IPS-NIHi11 (cell line): Measurements from ENCODE around the gene ASCC2.

Source experiments
- DNase-seq: peaks from one replicate; pipeline ENCODE4 v3.0.0; 2012; ENCODE audit warnings: mixed read lengths, low spot score

The ASCC2 gene

GRCh38 chr22:29786031-29786430 lies 52.0 kb downstream of the ASCC2 start:
- no peak for DNase-seq

DNA sequence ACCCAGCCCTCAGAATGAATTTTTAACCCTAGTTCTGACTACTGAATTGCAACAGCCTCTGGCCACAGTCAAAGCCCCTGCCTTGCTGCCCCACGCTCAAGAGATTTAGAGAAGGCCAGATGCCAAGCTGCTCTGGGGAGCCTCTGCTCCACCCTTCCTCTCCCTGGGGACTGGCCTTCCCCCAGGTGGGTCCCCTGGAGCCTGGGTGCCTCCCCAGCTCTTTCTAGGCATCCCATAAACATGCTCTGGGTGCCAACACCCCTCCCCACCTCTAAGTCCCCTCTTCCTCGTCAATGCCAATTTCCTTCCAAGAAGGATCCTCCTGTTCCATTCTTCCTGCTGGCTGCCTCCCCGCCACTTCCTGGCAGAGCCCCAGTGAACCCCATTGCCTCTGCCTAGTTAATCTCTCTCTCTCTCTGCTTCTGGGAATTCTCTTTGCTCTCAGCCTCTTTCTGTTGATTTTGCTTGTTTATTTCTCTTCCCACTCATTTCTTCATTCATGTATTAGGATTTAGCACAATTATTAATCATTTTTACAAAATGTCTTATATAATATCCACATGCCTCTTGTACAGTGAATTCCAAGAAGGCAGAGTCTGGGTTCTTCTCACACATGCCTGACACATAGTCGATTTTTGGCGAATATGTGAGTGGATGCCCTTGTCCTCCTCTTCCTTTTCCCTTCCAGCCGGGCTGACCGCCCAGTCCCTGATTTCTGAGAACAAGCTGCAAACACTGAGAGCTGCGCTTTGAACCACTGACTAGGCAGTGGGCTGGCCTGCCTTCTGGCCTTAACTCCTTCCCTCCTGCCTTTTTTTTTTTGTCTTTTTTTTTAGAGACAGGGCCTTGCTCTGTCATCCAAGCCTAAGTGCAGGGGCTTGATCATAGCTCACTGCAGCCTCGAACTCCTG lies 53.4 kb downstream of the ASCC2 start:
- no peak for DNase-seq

DNA sequence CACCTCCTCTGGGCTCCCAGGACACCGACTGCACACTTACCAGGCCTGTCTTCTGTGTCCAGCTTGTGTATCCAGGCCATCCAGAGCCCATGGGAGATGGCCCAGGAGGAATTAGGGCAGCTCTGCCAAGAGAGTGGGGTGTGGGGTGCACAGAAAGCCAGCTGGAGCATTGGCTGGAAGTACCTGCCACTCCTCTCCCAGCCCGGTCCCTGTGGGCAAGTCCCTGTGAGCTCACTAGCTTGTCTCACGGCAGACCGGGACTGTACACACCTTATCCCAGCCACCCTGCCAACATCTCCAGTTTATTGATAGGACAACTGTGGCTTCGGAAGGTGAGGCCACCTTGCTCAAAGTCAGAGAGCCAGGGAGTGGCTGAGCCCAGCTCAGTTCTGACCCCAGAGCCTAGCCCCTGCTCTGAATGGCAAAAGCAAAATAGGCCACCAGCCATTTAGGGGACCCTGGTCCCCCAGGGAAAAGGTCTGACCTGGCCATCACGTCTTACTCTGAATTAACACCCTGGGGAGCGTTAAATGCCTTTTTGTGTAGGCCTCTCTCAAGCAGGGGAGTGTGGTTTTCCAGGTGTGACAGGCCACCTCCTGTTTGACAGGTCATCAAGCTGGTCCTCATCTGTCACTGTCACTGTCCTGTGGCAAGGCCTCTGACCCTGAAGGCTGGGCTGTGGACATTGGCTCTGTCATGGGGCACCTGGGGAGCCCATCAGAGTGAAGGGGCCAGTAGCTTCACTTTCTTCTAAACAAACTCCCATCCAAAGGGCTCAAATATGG lies 55.8 kb downstream of the ASCC2 start:
- DNase-seq: no peak

DNA sequence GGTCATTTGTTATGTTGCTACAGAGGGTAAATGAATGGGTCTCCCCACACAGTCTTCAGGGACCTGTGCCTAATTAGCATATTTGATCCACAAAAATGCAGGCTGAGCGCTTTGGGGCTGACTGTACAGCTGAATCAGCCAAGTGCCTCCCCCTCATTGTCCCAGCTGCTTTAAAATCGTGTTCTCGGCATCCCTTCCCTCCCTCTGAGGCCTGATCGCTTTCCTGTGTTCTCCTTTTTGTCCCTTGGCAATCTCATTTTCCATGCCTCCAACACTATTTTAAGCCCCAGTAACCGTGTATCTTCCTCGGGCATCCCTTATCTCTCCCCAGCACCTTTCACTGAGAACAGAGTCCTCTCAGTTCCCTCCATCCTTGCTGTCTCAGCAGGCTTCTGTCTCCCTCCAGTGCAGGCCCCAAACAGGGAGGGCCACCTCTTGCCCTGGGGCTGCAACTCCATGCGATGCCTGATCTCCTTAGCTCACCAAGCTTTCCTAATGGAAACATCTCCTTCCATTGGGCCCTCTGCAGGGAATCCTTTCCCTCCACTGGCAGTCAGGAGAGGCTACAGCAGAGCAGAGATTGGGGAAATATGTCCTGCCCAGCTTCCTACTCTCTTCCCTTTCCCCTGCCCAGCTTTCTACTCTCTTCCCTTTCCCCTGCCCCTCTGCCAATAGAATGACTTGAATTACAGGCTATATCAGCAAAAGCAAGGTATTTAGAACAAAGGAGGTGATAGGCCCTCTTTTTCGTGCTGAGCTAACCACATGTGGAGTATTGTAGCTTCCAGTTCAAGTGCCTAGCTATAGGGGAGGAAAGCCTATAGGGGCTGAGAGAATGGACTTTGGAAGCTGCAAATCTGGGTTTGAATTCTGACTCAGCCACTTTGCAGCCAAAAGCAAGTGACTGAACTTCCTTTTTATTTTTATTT lies 57.1 kb downstream of the ASCC2 start:
- DNase-seq: no peak

DNA sequence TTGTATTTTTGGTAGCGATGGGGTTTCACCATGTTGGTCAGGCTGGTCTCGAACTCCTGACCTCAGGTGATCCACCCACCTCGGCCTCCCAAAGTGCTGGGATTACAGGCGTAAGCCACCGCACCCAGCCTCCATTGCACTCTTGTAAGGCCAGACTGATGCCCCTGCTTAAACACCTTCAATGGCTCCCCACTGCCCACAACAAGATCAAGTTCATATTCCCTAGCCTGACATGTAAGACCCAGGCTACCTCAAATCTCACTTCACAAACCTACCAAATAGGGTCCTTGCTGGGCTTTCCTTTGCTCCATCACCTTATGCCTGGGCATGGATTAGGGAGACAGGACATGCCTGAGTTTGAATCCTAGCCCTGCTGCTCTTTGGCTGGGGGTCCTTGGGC lies 57.9 kb downstream of the ASCC2 start:
- no peak for DNase-seq

DNA sequence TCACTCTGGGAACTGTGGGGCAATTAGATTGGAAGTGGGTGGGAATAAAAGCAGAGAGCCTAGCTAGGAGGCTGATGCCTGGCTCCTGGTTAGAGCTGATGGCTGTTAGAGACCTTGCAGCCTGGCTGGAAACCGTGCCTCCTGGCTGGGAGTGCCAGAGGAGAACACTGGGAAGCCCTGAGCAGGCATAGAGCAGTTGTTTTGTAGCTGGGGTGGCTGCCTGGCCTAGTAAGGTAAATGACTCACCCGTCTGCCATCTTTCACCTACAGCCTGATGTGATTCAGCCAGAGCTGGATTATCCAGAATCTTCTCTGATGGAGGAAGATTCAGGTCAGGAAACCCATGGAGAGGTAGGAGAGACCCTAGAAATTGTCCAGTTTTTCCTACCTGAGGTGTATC lies 64.8 kb downstream of the ASCC2 start:
- DNase-seq: no peak

DNA sequence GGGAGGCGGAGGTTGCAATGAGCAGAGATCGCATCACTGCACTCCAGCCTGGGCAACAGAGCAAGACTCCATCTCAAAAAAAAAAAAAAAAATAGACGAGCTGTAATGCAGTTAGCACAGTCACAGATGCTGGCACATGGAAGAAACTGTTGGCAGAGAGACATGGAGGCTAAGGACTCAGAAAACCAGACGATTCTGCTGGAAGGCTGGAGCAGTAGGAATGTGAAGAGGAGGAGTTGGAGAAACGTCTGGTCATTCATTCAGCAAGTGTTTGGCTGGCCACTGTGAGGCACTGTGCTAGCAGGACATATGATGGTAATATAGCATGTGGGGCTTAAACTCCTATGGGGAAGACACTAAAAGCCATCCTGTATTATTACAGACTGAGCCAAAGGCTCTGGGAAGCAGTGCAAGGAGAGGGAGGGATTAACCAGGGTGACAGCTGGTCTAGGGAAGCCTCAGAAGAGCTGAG lies 65.9 kb downstream of the ASCC2 start:
- DNase-seq: no peak

DNA sequence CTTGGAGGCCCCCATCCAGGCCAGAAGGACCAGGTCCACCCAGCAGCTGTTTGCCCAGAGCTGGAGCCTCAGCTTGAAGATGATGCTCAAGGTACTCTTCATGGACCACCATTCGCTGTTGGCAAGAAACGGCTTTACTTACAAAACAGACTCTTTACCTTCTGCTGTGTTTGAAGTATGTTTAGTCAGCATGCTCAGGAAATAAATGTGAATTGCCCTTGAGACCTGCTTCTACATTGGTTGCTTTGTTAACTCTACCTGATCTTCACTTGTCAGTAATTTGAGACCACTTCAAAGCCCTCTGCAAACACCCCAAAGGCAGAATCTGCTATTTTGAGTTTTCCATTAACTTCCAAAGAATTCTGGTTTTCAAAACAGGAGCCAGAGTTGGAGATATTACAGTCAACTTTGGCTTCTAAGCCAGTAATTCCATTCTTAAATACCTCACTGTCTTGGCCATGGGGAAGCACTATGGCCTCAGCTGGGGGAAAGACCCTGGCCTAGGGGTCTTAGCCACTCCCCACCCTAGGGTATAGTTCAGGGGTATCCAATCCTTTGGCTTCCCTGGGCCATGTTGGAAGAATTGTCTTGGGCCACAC lies 68.3 kb downstream of the ASCC2 start:
- DNase-seq: no peak

DNA sequence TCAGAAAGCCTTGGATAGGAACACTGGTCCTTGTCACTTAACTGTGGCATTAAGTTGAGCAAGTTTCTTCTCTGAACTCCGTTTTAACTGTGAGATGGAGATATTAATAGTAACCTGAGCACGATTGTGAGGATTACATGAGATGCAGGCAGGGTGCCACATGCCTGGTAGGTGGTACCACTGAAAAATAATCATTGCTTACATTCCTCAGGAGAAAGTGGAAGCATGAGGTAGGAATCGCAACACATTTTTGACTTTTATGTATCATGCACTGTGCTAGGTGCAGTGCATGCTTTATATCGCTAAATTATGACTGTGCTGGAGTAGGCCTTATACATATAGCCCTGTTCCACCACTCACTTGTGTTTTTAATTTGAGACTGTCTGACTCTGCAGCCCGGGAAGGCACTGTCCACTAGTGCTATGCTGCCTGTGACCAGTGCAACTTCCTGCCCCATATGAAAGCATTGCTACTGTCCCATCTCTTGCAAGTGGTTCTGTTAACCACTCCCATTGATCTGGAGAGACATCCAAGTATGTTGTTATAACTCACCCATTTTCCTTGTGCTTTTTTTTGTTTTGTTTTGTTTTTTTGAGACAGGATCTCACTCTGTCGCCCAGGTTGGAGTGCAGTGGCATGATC lies 69.9 kb downstream of the ASCC2 start:
- no peak for DNase-seq

DNA sequence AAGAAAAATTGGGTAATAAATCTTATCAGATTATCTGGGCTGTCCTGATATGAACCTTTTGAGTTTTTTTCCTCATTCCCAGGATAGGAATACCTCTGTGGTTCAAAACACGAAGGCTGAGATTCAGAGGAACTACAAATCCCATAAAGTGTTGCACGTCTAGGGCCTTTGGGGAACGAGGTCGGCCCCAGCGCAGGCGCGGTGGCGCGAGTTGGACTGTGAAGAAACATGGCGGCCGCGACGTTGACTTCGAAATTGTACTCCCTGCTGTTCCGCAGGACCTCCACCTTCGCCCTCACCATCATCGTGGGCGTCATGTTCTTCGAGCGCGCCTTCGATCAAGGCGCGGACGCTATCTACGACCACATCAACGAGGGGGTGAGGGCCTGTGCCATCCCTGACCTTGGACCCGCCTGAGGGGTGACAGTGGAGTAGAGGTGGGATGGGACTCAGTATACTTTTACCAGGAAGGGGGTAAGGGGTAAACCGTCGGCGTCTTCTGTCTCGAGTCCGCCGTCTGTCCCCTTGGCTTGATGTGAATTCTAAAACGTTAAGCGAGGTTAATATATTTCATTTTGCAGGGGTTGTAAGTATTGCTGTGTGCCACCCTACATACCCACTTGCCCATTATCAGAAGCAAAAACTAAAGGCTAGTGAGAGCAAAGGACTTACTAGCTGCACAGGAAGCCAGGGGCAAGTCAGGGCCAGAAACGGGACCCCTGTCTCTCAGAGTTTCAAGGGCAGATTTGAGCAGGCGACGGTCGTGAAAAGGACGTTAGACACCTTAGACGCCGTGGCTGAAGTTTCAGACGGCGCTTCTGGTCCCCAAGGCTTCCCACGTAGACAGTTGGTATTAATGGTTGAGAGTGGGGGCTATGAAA lies 70.7 kb downstream of the ASCC2 start, which contains the start of gene UQCR10:
Gene UQCR10, plus strand, starts transcription at position 199 of the 881 bp plus-strand sequence. Its CDS starts 30 bp downstream, at position 229.
- peak; percentile 92 for DNase-seq

DNA sequence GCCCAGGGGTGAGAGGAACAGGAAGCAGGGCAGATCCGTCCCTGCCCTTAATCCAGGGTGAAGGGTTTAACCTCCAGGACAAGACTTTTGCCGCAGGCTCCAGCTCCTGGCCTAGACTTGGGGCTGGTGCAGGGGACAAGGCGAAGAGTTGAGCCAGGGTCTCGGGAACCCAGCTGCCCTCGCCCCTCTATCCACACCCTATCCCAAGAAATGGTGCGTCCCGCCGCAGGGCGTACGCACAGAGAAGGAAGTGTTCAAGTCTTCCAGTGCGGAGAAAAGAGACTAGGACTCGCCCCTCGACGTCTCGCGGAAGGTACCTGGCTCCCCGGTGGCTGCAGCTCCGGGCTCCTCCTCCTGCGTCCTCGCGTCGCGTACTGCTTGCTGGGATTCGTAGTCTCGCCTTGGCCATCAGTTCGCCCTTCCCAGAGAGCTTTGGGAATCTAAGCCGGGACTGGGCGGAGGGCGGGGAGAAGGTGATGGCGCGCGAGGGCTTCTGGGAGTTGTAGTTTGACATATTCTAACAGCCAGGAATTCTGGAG lies 71.4 kb downstream of the ASCC2 start, which contains the start of gene ZMAT5:
Gene ZMAT5, minus strand, starts transcription at position 376 of the 539 bp plus-strand sequence. CDS start 18,463 bp downstream, outside the sequence.
- peak; percentile 99 for DNase-seq

- DNase-seq: no peak
Observed at GRCh38 chr22:29765905-29766631, 72.0 kb downstream of the ASCC2 start.

DNA sequence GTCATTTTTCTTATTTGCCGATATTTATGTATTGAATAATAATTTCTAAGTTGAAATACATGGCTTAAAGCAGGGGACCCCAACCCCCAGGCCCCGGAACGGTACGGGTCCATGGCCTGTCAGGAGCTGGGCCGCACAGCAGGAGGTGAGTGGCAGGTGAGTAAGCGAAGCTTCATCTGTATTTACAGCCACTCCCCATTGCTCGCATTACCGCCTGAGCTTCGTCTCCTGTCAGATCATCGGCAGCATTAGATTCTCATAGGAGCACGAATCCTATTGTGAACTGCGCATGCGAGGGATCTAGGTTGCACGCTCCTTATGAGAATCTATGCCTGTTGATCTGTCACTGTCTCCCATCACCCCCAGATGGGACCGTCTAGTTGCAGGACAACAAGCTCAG lies 75.8 kb downstream of the ASCC2 start:
- DNase-seq: no peak

DNA sequence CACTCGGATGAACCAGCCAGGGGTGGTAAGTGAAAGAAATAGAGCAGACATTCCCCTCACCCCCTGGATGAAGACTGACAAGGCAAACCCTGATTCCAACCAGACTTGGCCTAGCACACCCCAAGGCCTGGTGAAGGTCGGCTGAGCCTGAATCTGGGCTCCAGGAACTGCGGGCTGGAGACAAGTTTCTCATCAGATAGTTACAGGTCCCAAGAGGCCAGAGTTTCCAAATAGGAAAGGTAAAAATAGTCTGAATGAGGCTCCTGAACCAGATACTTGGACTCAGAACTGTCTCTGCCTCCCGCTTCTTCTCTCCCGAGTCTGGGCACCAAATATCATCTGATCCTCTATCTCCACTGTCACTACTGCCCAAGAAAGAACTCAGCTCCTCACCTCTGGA lies 79.1 kb downstream of the ASCC2 start:
- DNase-seq: no peak

- DNase-seq: no peak
Observed at GRCh38 chr22:29758068-29758622, 79.9 kb downstream of the ASCC2 start.

DNA sequence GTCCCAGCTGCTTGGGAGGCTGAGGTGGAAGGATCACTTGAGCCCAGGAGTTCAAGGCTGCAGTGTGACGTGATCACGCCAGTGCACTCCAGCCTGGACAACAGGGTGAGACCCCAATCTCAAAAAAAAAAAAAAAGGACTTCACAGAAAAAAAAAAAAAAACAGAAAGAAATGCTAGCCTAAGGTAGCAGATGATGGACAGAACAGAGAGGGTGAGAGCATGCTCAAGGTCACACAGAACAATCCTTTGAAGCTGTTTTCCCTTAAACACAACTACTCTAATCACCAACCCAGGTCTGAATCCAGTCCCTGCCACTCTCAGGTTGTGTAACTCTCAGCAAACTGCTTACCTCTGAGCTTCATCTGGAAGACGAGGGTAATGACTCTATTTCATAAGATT lies 81.0 kb downstream of the ASCC2 start:
- DNase-seq: no peak

DNA sequence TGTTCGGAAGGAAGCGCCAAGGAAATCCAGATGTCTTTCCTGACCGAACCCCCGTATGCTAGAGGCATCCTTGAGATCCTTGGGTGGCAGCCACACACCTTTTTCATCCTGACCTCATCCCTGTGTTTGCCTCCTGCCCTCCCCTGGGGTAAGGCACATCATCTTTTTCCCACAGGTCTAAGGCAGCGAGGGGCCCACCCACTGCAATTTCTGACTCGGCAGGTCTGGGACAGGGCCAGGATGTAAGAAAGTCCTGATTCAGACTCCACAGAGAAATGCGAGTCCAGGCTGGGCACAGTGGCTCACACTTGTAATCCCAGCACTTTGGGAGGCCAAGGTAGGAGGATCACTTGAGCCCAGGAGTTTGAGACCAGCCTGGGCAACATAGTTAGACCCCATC lies 81.7 kb downstream of the ASCC2 start:
- no peak for DNase-seq

DNA sequence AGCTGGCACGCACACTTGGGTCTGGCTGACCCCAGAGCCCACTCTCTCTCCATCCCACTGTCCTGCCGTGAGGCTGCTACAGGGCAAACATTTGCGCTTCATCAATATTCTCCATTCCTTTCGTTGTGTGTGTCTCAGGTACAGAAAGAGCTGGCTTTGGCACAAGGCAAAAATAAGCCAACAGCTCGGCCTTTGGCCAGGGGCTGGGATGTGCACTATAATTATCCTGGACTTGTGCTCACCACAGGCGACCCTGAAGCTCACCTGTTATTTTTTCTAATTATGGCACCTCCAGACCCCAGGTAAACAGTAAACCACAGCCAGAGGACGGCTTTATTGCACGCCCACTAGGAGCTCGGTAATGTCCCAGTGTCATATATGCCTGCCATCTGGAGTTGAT lies 82.2 kb downstream of the ASCC2 start:
- DNase-seq: no peak
